H9 (cell line): ENCODE data around the gene DQX1. TPM values are rescaled to one million over a fixed set of nuclear protein-coding genes. Genes with fewer than 3 reads are reported as not detected.

Source experiments
- DNase-seq: peaks from one replicate; pipeline ENCODE4 v3.0.0-alpha.2; 2017
- H2AFZ ChIP-seq: one replicate; pipeline ENCODE4 v1.6.1; 2013; ENCODE audit warnings: mild to moderate bottlenecking, low read length, control low read depth, moderate library complexity
- H2AK5ac ChIP-seq: 2 replicates; pipeline ENCODE4 v1.6.1; 2013; ENCODE audit warnings: low read length, control low read depth, mixed read lengths; ENCODE audit not compliant: insufficient read length
- H2BK120ac ChIP-seq: one replicate; pipeline ENCODE4 v1.6.1; 2013; ENCODE audit warnings: low read depth, mild to moderate bottlenecking, low read length, control low read depth, inconsistent platforms; ENCODE audit not compliant: poor library complexity, severe bottlenecking
- H2BK12ac ChIP-seq: 2 replicates; pipeline ENCODE4 v1.6.1; 2013; ENCODE audit warnings: low read length, control low read depth, mixed read lengths, low read depth; ENCODE audit not compliant: insufficient read length
- H2BK15ac ChIP-seq: 2 replicates; pipeline ENCODE4 v1.6.1; 2013; ENCODE audit warnings: low read depth, low read length, control low read depth
- H2BK20ac ChIP-seq: one replicate; pipeline ENCODE4 v1.6.1; 2013; ENCODE audit warnings: low read depth, mild to moderate bottlenecking, low read length, control low read depth, inconsistent platforms; ENCODE audit not compliant: poor library complexity, severe bottlenecking
- H2BK5ac ChIP-seq: 2 replicates; pipeline ENCODE4 v1.6.1; 2013; ENCODE audit warnings: low read length, control low read depth, mixed read lengths; ENCODE audit not compliant: insufficient read length
- H3K14ac ChIP-seq: 2 replicates; pipeline ENCODE4 v1.6.1; 2013; ENCODE audit warnings: low read length, control low read depth; ENCODE audit not compliant: insufficient read depth
- H3K18ac ChIP-seq: 2 replicates; pipeline ENCODE4 v1.6.1; 2013; ENCODE audit warnings: low read depth, mild to moderate bottlenecking, mixed read lengths, low read length, control low read depth; ENCODE audit not compliant: insufficient read length
- H3K23ac ChIP-seq: 2 replicates; pipeline ENCODE4 v1.6.1; 2013; ENCODE audit warnings: low read length, control low read depth, mixed read lengths, low read depth; ENCODE audit not compliant: insufficient read length
- H3K23me2 ChIP-seq: 2 replicates; pipeline ENCODE4 v1.6.1; 2013; ENCODE audit warnings: low read depth, mild to moderate bottlenecking, mixed read lengths, low read length, control low read depth; ENCODE audit not compliant: insufficient read length, poor library complexity, severe bottlenecking
- H3K27ac ChIP-seq: 2 replicates; pipeline ENCODE4 v1.5.1; 2013; ENCODE audit warnings: low read length, control low read depth, mixed read lengths, low read depth; ENCODE audit not compliant: insufficient read length
- H3K27me3 ChIP-seq: 2 replicates; pipeline ENCODE4 v1.6.1; 2013; ENCODE audit warnings: low read length, control low read depth, inconsistent platforms; ENCODE audit not compliant: insufficient read depth
- H3K4ac ChIP-seq: 2 replicates; pipeline ENCODE4 v1.6.1; 2013; ENCODE audit warnings: low read depth, mild to moderate bottlenecking, control low read depth, inconsistent platforms, low read length, moderate library complexity
- H3K4me1 ChIP-seq: 2 replicates; pipeline ENCODE4 v1.6.1; 2013; ENCODE audit warnings: low read length, control low read depth, inconsistent platforms; ENCODE audit not compliant: insufficient read depth
- H3K4me2 ChIP-seq: 2 replicates; pipeline ENCODE4 v1.6.1; 2013; ENCODE audit warnings: low read length, control low read depth, mixed read lengths; ENCODE audit not compliant: insufficient read length, insufficient read depth
- H3K56ac ChIP-seq: 2 replicates; pipeline ENCODE4 v1.6.1; 2013; ENCODE audit warnings: low read depth, mild to moderate bottlenecking, mixed read lengths, low read length, control low read depth; ENCODE audit not compliant: insufficient read length
- H3K79me1 ChIP-seq: 2 replicates; pipeline ENCODE4 v1.6.1; 2013; ENCODE audit warnings: low read depth, mild to moderate bottlenecking, moderate library complexity, low read length, control low read depth, inconsistent platforms; ENCODE audit not compliant: insufficient read depth, poor library complexity, severe bottlenecking
- H3K79me2 ChIP-seq: 2 replicates; pipeline ENCODE4 v1.6.1; 2013; ENCODE audit warnings: low read length, control low read depth, inconsistent platforms; ENCODE audit not compliant: insufficient read depth
- H3K9ac ChIP-seq: 2 replicates; pipeline ENCODE4 v1.6.1; 2013; ENCODE audit warnings: low read length, control low read depth, mixed read lengths; ENCODE audit not compliant: insufficient read length; ENCODE audit errors: extremely low read depth
- H3K9me3 ChIP-seq: one replicate; pipeline ENCODE4 v1.6.1; 2013; ENCODE audit warnings: low read depth, low read length, inconsistent platforms; ENCODE audit not compliant: control insufficient read depth
- H3T11ph ChIP-seq: one replicate; pipeline ENCODE4 v1.6.1; 2013; ENCODE audit warnings: mild to moderate bottlenecking, low read length, control low read depth, inconsistent platforms
- H4K20me1 ChIP-seq: one replicate; pipeline ENCODE4 v1.6.1; 2013; ENCODE audit not compliant: control insufficient read depth, insufficient read length, insufficient read depth
- H4K5ac ChIP-seq: 2 replicates; pipeline ENCODE4 v1.6.1; 2013; ENCODE audit warnings: low read depth, mild to moderate bottlenecking, mixed read lengths, low read length, control low read depth; ENCODE audit not compliant: insufficient read length
- H4K8ac ChIP-seq: replicated peaks from 2 replicates; pipeline ENCODE4 v1.6.1; 2013; ENCODE audit warnings: low read length, control low read depth, mixed read lengths, low read depth; ENCODE audit not compliant: insufficient read length
- H4K91ac ChIP-seq: 2 replicates; pipeline ENCODE4 v1.6.1; 2013; ENCODE audit warnings: low read depth, mild to moderate bottlenecking, moderate library complexity, mixed read lengths, low read length, control low read depth; ENCODE audit not compliant: insufficient read length
- H3K27ac Mint-ChIP-seq, 3 experiments: 2 replicates in 2 of 3; 3 replicates in 1 of 3; pipeline ENCODE4 v1.8.0; 2020 to 2021; ENCODE audit warnings: mixed read lengths in 3 of 3, mild to moderate bottlenecking in 1 of 3, moderate library complexity in 1 of 3
- H3K27me3 Mint-ChIP-seq: 2 replicates; pipeline ENCODE4 v1.8.0; 2021; ENCODE audit warnings: low read depth, mild to moderate bottlenecking, moderate library complexity, mixed read lengths
- H3K36me3 Mint-ChIP-seq, 3 experiments: 2 replicates in 2 of 3; 3 replicates in 1 of 3; pipeline ENCODE4 v1.8.0; 2020 to 2021; ENCODE audit warnings: low read depth in 3 of 3, mixed read lengths in 3 of 3; ENCODE audit not compliant: insufficient read depth in 1 of 3
- H3K4me1 Mint-ChIP-seq, 2 experiments: 2 replicates each; pipeline ENCODE4 v1.8.0; 2020; ENCODE audit warnings: mixed read lengths in 2 of 2
- H3K4me3 Mint-ChIP-seq, 2 experiments: 2 replicates in 1 of 2; 3 replicates in 1 of 2; pipeline ENCODE4 v1.8.0; 2020 to 2021; ENCODE audit warnings: mild to moderate bottlenecking in 2 of 2, mixed read lengths in 2 of 2, moderate library complexity in 1 of 2
- H3K9me3 Mint-ChIP-seq, 2 experiments: 2 replicates in 1 of 2; 3 replicates in 1 of 2; pipeline ENCODE4 v1.8.0; 2020; ENCODE audit warnings: mild to moderate bottlenecking in 2 of 2, mixed read lengths in 2 of 2, moderate library complexity in 1 of 2
- WGBS: extraction: QIAGEN DNeasy Blood & Tissue Kit; methylation state at CpG from one replicate; pipeline ENCODE4 v1.1.7; 2013; ENCODE audit warnings: missing lambda C conversion rate, low lambda C conversion rate, mixed read lengths; ENCODE audit not compliant: insufficient read length; ENCODE audit errors: extremely low coverage; 5-methylcytosine and 5-hydroxymethylcytosine counted together
- total RNA-seq: library from RNA; stranded (reverse); gene quantifications from 2 replicates; pipeline ENCODE4 v1.2.1, GENCODE V29; 2021
- TF ChIP-seq, protein P1 (sequence below): fragments of 200-600 bp; sonication (generic); conservative IDR thresholded peaks from 3 replicates; pipeline ENCODE4 v1.8.0; 2021; ENCODE audit warnings: antibody characterized with exemption, mild to moderate bottlenecking

The DQX1 gene
- total RNA-seq, 1 experiment from 2014 or later = 0.98 TPM

DNA sequence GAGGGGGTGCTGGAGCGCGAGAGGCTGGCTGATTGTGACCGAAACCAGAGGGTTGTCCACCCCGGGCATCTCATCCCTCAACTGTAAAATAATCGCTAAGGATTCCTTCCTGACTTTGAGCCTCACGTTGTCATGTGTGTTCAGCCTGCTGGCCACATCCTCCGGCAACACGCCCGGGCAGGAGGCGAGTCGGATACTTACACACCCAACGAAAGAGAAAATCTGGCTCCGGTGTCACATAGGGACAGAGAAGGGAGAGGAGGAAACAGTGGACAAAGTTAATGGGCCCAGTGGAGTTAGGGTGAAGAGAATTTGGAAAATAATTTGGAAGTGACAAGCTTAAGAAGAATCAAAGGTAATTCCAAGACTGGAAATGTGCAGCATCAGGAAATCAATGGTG lies 9.4 kb downstream of the DQX1 start:
- H3K4ac ChIP-seq = no peak overlapping the region
- no peak overlapping the region for H2BK12ac ChIP-seq
- no CpG with 5 or more reads among the region's 13 CpGs for WGBS
- peaks cover 10 to 17% of the 10 kb centered on the region in 2 experiments for H3K9me3 Mint-ChIP-seq
- no peak overlapping the region for H2AK5ac ChIP-seq
- peaks cover 5 to 8% (median 6%) of the 10 kb centered on the region in 3 experiments; a peak in 5 of 7 replicates for H3K36me3 Mint-ChIP-seq
- H4K91ac ChIP-seq = no peak overlapping the region
- no peak overlapping the region for H2BK5ac ChIP-seq
- H2AFZ ChIP-seq = no peak overlapping the region
- no peak overlapping the region for H3T11ph ChIP-seq
- peak overlapping the region in 1 of 2 experiments; percentile 1; a peak in 2 of 5 replicates for H3K4me3 Mint-ChIP-seq
- DNase-seq = no peak
- H4K5ac ChIP-seq = no peak overlapping the region
- H3K27ac ChIP-seq = no peak overlapping the region
- no peak overlapping the region for H3K4me2 ChIP-seq
- no peak overlapping the region for H3K18ac ChIP-seq
- no peak overlapping the region for H4K8ac ChIP-seq
- no peak overlapping the region for H3K9ac ChIP-seq
- H2BK120ac ChIP-seq = no peak overlapping the region
- H3K4me1 ChIP-seq = no peaks in the 10 kb centered on the region
- H2BK20ac ChIP-seq = no peak overlapping the region
- no peaks in the 10 kb centered on the region for H4K20me1 ChIP-seq
- H3K79me2 ChIP-seq = no peaks in the 10 kb centered on the region
- H3K56ac ChIP-seq = no peak overlapping the region
- no peaks in the 10 kb centered on the region for H3K79me1 ChIP-seq
- TF ChIP-seq, protein P1, sequence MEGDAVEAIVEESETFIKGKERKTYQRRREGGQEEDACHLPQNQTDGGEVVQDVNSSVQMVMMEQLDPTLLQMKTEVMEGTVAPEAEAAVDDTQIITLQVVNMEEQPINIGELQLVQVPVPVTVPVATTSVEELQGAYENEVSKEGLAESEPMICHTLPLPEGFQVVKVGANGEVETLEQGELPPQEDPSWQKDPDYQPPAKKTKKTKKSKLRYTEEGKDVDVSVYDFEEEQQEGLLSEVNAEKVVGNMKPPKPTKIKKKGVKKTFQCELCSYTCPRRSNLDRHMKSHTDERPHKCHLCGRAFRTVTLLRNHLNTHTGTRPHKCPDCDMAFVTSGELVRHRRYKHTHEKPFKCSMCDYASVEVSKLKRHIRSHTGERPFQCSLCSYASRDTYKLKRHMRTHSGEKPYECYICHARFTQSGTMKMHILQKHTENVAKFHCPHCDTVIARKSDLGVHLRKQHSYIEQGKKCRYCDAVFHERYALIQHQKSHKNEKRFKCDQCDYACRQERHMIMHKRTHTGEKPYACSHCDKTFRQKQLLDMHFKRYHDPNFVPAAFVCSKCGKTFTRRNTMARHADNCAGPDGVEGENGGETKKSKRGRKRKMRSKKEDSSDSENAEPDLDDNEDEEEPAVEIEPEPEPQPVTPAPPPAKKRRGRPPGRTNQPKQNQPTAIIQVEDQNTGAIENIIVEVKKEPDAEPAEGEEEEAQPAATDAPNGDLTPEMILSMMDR = no peak
- no peak overlapping the region for H3K23ac ChIP-seq
- peaks cover 19% of the 10 kb centered on the region for H3K23me2 ChIP-seq
- no peak overlapping the region for H3K27ac Mint-ChIP-seq
- no peak overlapping the region for H3K14ac ChIP-seq
- no peak overlapping the region for H2BK15ac ChIP-seq
- peaks cover 12 to 14% of the 10 kb centered on the region in 2 experiments for H3K4me1 Mint-ChIP-seq
- H3K27me3 ChIP-seq = peaks cover 76% of the 10 kb centered on the region
- H3K27me3 Mint-ChIP-seq = peaks cover 97% of the 10 kb centered on the region
- H3K9me3 ChIP-seq = no peaks in the 10 kb centered on the region
